HG02981 (cell line): Measurements from ENCODE around the gene SNX27.
A peak's percentile ranks its signal among the peaks of the same experiment; 100 is the strongest.
"Not testable (repeated sequence)": the region's sequence is repeated elsewhere in the genome, so short reads cannot be mapped to it uniquely, and the experiment has no call there.

Experiments used
- ATAC-seq: cut with Tn5 transposase; IDR thresholded peaks from one replicate; pipeline ENCODE4 v1.9.1; 2021; ENCODE audit warnings: mild to moderate bottlenecking, moderate library complexity; ENCODE audit not compliant: unreplicated experiment

SNX27 gene

DNA sequence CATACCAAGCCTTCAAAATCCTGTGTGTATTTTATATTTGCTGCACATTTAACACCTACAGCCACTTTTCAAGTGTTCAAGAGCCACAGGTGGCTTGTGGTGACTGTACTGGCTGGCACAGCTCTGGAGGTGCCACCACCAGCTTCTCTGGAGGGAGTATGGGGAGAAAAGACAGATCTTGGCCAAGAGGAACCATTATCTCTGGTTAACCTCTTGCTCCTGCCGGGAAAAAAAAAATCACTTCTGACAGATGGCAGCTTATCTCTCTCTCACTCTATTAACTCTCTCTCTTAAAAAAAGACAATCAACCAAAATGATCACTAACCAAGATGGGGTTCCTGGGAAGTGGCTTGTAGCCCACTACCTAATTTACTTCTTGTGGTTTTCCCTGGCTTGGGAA lies 108.3 kb downstream of the SNX27 start:
- ATAC-seq, result no peak

DNA sequence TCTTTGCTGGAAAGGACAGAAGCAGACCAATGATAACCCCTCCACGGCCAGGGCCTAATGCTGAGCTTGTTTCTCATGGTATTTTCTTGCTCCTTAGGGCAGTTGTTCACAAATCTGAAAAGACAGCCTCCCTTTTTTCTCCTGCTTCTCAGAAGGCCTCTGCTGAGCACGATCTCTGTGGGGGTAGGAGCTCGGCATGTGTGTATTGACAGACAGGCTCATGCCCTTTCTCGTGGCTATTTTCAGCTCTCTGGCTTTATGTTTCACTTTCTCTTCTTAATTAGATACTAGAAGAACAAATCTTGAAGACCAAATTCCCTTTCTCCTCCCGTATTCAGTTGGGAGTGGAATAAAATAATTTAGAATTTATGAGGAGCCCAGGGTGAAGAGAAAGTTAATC lies 108.7 kb downstream of the SNX27 start:
- ATAC-seq, result no peak

DNA sequence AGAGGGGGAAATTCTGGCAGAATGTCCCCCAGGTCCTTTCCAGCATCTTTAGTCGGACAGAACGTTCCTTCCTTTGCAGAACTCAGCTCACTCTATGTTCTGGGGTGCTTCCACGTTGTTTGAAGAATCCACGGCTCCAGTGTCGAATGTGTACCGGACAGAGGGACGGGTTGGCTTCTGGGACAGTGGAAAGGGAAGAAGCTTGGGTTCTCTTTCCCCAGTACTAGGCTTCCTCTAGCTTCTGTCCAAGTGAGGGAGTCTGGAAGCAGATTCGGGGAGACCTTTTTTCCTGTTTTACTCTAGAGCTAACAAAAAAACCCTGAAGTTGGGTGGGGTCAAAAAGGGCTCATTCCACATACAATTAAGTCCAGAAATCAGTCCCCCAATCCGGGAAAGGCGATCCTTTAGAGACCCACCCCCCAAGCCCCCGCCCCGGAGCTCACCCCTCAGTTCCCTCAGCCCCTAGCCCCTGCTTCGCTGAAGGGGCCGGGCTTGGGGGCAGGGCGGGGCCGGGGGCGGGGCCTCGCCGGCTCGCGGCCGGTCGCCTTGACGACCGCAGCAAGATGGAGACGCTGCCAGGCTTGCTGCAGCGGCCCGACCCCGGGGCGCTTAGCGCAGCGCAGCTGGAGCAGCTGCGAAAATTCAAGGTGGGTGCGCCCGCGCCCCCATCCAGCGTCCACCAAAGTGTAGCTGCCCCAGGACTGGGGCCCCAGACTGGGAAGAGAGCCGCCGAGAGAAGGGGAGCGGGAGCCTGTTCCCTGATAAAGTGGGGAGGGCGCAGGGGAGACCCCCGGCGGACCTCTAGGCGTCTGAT lies 109.3 kb downstream of the SNX27 start, which contains the start of gene RIIAD1:
RIIAD1 (plus strand) TSS at position 549 of the 814 bp plus-strand sequence; CDS start at position 564, 15 bp downstream.
- peak; percentile 54 for ATAC-seq

DNA sequence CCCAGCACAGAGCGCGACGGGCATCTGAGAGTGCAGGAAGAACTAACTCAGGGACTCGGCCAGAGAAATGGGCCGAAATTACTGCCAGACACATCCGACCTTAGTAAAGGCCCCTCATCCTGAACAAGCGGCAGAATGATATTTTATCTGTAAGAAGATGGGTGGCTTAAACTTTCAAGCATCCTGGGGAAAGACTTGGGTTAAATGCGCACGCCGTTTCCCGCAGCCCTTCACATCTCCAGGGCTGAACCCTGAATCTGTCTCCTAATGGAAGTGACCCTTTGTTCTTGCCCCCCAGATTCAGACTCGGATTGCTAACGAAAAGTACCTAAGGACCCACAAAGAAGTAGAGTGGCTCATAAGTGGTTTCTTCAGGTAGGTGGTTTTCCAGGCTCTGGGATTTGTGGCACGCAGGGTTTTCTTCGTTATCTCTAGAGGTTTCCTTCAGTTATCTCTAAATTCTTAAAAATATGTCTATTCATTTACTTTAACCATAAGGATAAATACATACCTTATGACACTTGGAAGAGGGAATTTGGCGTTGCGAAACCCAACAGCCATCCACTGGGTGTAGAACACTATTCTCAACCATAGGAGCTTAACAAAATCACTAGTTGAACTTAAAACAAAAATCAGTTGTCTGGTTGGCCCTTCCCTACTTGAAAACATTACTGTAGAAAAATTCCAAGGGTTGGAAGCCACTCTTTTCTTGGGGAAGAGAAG lies 110.1 kb downstream of the SNX27 start:
- no peak for ATAC-seq

DNA sequence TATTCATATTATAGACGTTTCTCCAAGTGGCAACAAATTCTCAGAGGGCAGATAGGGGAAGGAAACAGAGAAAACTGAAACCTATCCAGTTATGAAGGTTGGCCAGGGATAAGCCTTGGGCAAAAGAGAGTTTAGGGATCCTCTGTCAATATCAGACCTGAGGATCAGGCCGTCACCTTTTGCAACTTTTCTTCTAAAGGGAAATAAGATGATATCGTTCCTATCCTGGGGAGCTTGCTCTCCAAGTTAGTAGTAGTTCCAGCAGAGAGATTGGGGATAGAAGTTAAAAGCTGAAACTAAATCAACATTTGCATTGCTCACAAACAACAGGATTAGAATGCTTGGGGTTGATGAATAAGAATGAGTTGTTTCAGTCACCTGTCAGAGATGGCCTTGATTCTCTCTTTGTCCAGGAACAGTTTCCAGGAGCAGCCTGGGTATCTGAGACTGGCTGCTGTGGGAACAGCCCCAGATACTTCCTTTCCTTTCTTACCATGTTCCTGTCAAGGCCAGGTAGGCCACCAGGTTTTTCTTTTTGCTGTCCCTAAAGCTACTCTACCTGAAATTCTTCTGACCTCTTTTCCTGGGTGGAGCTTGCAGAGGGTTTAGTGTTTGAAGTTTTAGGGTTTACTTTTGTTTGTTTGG lies 112.0 kb downstream of the SNX27 start:
- ATAC-seq, result no peak

DNA sequence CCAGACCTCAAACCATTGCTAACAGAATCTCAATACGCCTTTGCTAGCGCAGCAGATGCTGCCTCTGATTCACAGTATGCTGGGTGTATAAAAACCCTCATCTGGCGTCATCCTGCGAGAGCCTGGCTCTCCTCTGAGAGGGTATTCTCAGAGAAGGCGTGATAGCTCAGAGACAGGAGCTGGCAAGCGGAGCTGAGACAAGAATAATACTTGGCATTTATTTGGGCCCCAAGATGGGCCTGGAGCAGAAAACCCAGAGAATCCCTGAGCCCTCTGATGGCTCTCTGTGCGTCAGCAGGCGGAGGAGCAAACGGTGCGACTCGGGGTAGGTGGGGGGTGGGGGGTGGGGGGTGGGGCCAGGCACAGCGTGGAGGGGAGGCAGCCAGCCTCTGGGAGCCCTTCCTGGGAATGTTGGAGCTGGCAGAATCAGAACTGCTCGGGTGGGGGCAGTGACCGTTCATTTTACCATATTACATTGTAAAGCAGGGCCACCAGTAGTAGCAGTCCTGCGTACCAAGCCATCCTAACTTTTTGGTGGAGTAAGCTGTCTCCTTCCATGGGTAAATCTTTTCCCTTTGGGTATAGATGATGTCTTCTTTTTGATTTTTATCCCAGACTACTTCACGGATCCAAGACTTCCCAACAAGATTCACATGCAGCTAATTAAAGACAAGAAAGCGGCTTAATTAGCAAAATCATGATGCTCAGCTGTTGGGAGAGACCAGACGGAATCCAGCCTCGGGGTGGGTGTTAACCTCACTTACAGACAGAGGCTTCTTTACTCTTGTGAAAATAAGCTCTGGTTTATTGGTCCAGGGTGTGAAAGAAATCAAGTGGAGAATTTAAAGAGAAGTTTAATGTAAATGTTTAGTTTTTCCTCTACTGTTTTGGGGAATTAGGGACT lies 116.6 kb downstream of the SNX27 start:
- ATAC-seq, result no peak

DNA sequence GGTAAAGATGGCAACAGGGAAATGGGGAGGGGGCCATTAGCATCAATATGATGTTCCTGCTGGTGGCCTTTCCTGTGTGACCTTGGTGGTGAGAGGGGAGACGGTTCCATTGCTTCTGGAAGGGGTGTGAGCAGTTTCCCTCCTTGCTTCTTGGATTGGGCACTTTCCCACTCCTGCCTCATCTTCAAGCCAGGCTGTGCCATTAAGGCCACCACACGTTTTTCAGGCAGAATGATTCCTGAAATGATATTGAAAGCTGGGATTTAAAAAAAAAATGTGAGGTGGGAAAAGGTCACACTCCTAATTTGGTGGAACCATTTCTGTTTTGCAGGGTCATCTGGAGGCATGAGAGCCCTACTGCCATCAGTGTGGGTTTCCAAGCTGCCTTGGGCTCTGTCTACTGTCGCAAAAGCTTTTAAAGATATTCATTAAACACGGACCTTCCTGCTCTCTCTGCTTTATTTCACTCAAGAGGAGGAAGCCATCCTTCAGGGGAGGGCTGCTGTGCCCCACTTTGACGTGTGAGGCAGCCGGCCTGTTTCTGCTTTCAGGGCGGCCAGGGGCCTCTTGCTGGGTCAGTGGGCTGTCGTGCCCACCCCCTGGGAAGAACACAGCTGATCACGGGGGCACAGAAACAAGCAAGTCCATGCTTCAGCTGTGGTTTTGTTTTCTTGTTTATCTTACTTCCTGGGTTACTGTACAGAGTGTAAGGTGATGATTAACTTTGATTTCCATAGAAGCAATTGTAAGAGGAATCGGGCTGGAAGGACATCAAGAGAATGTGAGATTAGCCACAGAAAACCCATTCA lies 117.5 kb downstream of the SNX27 start:
- no peak for ATAC-seq

DNA sequence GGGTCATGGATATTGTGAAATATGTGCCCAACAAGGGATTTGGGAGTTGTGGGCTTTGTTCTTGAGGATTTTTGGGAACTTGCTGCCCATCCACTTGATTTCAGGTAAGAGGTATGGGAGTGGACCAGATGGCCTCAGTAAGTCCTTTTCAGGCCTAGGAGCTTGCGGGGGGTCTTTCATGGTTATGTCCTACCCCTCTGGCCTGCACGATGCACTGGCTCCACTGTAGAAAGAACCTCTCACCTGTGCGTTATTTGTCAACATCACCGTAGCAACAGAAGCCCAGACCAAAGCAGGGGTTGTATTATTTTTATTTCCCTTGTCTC lies 118.1 kb downstream of the SNX27 start:
- ATAC-seq, result no peak

DNA sequence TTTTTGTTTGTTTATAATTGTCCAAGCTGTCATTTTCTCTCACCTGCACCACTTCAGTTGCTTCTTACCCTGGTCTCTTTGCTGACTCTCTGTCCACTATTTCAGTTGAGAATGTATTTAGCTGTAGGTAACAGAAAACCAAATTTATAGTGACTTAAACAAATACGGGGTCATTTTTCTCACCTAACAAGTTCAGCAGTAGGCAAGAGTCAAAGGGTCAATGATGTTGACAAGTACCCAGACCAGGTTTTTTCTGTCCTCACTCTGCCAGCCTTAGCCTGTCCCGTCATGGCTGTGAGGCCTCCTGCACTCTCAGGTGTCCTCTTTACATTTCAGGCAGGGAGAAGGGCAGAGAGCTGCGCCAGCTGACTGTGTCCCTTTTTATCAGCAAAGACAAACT lies 121.3 kb downstream of the SNX27 start:
- ATAC-seq, result no peak

DNA sequence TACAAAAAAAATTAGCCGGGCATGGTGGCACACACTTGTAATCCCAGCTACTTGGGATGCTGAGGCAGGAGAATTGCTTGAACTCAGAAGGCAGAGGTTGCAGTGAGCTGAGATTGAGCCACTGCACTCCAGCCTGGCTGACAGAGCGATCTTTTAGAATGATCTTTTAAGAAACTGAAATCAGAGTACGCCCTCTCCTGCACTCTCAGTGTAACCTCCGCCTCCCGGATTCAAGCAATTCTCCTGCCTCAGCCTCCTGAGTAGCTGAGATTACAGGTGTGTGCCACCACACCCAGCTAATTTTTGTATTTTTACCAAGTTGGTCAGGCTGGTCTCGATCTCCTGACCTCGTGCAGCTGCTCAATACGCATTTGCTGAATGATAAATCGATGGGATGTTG lies 122.1 kb downstream of the SNX27 start:
- not testable (repeated sequence) for ATAC-seq

DNA sequence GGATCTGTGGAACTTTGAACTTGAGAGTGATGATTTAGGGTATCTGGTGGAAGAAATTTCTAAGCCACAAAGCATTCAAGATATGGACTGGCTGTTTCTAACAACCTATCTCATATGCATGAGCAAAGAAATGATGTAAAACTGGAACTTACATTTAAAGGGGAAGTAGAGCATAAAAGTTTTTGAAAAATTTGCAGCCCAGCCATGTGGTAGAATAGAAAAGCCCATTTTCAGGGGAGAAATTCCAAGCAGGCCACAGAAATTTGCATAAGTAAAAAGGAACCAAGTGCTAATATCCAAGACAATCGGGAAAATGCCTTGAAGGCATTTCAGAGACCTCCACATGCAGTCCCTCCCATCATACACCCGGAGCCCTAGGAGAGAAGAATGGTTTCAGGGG lies 125.2 kb downstream of the SNX27 start:
- no peak for ATAC-seq

DNA sequence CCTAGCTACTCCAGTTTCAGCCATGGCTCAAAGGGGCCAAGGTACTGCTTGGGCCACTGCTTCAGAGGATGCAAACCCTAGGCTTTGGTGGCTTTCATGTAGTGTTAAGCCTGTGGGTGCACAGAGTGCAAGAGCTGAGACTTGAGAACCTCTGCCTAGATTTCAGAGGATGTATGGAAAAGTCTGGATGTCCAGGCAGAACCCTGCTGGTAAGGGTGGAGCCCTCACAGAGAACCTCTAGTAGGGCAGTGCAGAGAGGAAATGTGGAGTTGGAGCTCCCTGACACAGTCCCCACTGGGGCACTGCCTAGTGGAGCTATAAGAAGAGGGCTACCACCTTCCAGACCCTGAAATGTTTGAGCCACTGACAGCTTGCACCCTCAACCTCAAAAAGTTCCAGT lies 125.6 kb downstream of the SNX27 start:
- ATAC-seq, result no peak

DNA sequence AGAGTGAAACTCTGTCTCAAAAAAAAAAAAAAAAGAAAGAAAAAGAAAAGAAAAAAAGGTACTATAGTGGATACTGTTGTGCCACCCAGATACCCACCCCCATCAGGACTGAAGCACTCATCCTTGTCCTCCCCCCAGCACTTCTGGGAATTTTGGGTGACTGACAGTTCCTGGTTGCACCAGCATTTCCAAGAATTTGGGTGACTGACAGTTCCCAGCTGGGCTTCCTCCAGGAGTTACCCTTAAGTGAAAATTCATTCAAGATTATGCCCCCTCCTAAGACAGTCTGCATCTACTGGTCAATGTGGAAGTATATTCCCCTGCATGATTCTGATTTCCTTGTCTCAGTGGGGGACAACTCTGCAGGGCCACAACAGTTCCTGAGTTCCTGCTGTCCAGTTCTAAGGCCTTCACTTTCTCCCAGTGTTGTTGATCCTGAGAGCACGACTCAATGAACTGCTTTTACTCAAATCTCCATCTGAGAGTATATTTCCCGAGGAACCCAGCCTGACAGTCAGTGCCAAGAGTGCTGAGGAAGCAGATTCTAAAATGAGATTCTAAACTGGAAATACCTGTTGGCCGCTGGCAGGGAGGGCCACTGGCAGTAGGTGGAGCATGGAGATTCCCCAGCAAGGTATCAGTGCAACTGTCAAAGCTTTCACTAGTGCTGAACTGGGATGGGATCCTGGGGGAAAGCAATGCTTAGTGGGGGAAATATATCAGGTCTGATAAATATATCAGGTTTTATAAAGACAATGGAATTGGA lies 127.9 kb downstream of the SNX27 start:
- no peak for ATAC-seq

DNA sequence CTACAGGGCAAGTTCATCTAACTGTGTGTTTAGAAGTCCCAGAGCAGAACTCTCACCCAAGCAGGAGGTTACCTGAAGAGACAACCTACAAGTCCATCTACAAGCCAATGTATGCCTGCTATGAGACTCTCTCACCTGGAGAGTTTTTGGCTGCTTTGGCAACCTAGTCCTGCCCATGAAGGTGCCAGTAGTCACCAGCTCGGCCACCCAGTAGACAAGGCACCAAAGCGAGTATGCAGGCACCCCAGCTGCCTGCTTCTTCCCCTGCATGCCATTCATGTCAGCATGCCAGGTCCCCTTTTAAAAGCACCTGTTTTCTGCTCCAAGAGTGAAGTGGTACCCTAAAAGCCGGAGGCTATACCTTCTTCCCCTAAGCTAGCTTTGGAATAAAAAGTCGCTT lies 129.7 kb downstream of the SNX27 start:
- ATAC-seq, result no peak
